GM19328 (cell line): ENCODE results near the gene KCNK6.
"Not testable (repeated sequence)": the region's sequence is repeated elsewhere in the genome, so short reads cannot be mapped to it uniquely, and the experiment has no call there.

Experiments used
- ATAC-seq: cut with Tn5 transposase; IDR thresholded peaks from one replicate; pipeline ENCODE4 v1.9.1; 2021; ENCODE audit warnings: mild to moderate bottlenecking, moderate library complexity; ENCODE audit not compliant: unreplicated experiment

KCNK6 gene

DNA sequence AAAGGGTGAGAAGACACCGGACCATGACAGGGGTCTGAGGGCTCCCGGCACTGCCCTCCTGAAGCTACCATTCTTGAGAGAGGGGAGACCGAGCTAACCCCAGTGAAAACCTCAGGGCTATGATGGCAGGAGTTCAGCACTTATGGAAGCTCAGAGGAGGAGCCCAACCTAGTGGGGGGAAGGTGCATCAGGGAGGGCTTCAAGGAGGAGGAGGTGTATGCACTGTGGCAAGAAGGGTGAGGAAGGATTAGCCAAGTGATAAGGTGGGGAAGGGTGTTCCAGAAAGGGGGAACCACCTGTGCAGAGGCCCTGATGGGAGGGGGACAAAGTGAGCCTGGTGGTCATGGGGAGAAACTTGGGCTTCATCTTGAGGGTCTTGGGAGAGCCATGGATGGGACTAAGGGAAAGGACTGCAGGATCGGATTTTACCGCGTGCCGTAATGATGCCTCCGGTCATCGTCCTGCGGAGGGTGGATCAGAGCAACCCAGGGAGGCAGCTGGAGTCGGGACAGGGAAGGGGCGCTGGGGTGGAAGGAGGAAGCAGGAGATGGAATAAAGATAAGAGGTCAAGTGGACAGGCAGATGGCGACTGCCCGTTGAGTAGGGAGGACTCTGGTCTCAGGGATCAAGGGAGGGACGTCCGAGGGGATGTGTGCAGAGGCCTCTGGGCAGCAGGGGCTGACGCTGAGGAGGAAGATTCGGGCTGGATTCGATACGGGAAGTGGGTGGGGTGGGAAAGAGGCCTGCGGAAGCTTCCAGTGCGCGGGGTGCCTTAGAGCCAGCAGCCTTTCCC is 41.4 kb downstream of the KCNK6 start:
- ATAC-seq, result no peak

DNA sequence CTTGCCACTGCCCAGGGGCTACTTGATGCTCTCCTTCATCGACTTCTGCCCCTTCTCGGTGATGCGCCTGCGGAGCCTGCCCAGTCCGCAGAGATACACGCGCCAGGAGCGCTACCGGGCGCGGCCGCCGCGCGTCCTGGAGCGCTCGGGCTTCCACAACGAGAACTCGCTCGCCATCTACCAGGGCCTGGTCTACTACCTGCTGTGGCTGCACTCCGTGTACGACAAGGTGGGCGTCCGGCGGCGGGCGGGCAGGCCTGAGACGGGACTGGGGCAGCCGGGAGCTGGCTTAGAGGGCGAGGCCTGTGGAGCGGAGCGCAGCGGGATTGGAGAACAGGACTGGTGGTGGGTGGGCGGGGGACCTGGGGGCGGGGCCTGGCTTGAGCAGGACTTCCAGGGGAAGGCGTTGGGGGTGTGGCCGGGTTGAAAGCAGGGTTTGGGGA is 42.0 kb downstream of the KCNK6 start:
- ATAC-seq, result no peak

DNA sequence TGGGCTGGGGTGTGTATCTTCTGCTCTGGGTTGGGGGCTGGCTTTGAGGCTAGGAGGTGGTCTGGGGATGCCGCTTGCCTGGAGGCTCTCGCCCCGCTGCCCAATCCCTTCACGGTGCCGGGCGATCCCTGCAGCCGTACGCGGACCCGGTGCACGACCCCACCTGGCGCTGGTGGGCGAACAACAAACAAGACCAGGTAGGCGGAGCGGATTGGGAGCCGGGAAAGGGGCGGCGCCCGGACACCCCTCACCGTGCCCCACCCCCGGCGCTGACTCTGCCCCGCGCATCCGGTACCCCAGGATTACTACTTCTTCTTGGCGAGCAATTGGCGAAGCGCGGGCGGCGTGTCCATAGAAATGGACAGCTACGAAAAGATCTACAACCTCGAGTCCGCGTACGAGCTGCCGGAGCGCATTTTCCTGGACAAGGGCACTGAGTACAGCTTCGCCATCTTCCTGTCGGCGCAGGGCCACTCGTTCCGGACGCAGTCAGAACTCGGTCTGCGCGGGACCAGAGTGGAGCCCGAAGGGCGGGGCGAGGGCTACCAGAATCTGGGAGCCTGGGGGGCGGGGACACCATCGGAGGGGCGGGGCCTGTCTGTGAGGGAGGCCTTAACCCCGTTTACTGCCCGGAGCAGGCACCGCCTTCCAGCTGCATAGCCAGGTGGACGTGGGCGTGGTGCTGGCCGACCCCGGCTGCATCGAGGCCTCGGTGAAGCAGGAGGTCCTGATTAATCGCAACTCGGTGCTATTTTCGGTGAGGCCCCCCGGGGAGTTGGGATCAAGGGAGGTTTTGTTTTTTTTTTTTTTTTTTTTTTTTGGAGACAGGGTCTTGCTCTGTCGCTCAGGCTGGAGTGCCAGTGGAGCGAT is 42.7 kb downstream of the KCNK6 start:
- no peak for ATAC-seq

DNA sequence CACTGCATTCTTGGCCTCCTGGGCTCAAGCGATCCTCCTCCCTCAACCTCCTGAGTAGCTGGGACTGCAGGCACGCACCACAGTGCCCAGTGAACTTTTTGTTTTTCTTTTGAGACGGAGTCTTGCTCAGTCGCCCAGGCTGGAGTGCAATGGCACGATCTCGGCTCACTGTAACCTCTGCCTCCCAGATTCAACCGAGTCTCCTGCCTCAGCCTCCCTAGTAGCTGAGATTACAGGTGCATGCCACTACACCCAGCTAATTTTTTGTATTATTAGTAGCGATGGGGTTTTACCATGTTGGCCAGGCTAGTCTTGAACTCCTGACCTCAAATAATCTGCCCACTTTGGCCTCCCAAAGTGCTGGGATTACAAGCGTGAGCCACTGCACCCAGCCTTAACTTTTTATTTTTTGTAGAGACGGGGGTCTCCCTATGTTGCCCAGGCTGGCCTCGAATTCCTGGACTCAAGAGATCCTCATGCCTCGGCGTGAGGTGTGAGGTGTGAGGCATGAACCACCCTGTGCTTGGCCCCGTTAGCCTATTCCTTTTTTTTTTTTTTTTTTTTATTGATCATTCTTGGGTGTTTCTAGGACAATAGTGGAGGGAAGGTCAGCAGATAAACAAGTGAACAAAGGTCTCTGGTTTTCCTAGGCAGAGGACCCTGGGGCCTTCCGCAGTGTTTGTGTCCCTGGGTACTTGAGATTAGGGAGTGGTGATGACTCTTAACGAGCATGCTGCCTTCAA is 43.5 kb downstream of the KCNK6 start:
- not testable (repeated sequence) for ATAC-seq

DNA sequence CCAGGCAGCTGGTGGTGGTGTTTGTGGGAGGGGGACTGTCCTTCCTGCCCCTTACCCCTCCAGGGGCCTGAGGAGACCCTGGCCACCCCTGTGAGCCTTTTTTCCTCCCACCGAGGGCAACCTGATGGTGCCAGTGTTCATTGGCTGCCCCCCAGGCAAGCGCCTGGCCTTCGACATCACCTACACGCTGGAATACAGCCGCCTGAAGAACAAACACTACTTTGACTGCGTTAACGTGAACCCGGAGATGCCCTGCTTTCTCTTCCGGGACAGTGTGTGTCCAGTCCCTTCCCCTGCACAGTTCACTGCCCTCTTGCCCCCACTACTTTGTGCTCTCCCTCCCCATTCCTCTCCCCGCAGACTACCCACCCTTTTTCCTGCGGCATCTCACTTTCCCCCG is 47.4 kb downstream of the KCNK6 start:
- ATAC-seq, result no peak

DNA sequence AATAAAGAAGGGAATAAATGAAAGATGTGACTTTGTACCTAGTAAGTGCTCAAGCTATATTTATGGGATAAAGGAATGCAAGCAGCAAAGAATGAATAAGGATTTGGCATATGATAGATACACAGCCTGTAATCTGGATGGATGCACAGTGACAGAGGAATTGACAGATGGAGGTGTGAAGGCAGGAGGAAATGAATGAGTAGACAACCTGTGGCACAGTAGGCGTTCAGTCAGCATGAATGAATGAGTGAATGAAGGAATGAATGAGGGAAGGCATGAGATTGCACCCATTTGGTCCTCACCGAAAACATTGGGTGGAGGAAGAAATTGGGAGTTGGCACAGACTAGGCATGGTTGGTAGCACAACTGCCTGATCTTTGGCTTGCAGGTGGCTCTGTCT is 49.9 kb downstream of the KCNK6 start:
- no peak for ATAC-seq

DNA sequence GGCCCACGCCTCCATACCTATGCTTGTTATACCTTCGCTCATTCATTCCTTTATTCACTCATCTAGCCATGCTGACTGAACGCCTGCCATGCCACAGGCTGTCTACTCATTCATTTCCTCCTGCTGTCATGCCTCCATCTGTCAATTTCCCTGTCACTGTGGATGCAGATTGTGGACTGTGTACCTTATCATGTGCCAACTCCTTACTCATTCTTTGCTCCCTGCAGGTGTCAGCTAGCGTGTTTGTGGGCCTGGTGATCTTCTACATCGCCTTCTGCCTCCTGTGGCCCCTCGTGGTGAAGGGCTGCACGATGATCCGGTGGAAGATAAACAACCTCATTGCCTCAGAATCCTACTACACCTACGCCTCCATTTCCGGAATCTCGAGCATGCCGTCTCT is 50.7 kb downstream of the KCNK6 start:
- no peak for ATAC-seq

DNA sequence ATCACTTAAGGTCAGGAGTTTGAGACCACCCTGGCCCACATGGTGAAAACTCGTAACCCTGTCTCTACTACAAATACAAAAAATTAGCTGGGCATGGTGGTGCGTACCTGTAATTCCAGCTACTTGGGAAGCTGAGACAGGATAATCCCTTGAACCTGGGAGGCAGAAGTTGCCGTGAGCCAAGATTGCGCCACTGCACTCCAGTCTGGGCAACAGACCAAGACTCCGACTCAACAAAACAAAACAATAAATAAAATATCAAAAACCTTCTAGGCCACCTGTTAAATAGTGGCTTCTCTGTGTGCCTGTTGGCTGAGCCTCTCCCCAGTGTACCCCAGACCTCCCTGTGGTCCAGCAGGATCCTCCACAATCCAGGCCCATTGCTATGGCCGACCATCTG is 51.4 kb downstream of the KCNK6 start:
- no peak for ATAC-seq

DNA sequence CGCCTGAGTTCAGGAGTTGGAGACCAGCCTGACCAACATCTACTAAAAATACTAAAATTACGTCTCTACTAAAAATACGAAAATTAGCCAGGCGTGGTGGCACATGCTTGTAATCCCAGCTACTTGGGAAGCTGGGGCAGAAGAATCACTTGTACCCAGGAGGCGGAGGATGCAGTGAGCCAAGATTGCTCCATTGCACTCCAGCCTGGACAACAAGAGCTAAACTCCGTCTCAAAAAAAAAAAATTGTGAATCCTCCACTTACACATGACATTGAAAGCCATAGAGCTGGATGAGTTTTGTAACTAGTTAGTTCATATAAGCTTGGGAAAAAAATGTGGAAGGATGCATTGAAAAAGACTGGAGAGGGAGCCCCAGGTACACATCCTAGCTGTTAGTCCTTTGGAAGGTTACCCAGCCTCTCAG is 54.3 kb downstream of the KCNK6 start:
- ATAC-seq, result no peak

DNA sequence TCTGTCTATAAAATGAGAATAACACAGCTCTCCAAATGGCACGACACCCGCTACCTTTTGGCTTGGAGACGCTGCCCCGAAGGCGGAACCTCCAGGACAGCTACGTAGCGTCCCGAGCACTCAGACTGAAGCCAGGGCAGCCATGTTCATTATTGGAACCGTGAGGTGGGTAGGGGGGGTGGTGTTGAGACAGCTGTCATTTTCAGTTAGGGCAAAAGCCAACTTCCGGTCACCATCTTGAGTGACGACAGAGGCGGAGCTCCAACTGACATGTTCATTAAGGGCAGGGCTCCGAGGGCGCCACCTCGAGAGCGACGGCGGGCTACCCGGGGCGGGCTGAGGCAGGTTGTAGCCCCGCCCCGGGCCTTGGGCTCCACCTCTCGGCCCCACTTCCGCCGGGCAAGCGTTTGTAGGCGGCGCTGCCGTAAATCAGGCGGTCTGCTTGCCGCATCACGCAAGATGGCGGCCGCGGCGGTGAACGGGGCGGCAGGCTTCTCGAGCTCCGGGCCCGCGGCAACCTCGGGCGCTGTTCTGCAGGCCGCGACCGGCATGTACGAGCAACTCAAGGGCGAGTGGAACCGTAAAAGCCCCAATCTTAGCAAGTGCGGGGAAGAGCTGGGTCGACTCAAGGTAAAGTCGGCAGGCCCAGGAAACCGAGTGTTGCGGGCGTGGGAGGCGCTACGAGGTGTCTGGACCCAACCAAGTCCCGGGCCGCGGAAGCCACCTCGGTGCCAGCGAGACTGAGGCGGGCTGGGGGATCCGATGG is 54.9 kb downstream of the KCNK6 start, which contains the start of gene PSMD8:
PSMD8 (plus strand) TSS at position 240 of the 766 bp plus-strand sequence; CDS start at position 271, 31 bp downstream.
- ATAC-seq, result peak; percentile 94

DNA sequence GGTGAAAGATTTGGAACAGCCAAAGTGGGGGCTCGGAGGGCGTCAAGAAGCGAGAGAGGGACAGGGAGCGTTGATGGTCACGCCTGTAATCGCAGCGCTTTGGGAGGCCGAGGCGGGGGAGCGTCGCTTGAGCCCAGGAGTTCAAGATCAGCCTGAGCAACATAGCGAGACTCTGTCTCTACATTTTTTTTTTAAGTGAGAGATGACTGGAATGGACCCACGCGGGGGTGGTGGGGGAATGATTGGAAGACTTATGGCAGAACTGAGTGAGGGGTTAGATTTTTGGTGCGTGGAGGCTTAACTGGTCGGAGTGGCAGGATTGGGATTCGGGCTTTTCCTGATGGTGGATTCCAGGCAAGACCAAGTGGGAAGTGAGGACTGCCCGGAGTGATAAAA is 55.5 kb downstream of the KCNK6 start:
- ATAC-seq, result no peak

DNA sequence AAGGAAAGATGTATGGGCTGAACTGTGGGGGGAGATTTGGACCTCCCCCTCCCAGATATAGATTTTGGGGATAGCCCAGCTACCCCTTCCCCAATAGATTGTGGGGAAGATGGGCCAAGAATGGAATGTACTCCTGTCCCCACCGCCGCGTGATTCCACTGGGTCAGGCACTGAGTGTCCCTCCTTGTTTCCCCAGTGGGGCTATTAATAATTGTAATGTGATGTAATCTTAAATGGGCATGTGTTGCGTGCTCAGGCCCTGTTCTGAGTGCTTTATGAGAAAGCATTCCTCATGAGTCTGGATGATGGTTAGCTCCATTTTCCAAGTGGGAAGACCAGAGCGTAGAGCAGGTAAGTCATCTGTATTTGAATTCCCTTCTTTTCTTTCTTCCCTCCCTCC is 56.1 kb downstream of the KCNK6 start:
- no peak for ATAC-seq

DNA sequence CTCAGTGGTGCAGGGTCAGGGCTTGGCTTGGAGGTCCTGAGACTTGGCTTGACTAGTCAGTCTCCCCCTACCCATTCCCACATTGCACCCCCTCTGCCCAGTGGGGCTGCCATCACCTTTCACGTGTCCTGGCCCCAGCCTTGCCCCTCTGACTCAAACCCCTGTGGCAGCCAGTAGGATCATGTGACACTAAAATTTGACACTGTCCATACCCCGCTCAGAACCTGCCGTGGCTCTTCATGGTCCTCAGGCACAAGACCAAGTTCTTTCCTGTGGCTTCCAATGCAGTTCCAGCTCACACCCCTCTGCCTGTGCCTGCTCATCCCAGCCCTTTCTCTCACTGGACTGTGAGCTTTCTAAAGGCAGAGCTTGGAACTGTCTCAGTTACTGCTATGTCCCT is 56.9 kb downstream of the KCNK6 start:
- no peak for ATAC-seq

DNA sequence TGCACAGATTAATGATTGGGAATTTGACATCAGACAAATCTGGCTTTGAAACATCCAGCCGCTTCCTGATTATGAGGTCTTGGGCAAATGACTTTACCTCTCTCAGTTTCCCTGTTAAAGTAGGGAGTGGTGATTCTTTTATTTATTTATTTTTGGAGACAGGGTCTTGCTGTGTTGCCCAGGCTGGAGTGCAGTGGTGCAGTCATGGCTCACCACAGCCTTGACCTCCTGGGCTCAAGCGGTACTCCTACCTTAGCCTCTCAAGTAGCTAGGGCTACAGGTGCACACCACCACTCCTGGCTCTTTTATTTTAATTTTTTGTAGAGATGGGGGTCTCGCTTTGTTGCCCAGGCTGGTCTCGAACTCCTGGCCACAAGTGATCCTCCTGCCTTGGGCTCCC is 57.4 kb downstream of the KCNK6 start:
- ATAC-seq, result no peak

DNA sequence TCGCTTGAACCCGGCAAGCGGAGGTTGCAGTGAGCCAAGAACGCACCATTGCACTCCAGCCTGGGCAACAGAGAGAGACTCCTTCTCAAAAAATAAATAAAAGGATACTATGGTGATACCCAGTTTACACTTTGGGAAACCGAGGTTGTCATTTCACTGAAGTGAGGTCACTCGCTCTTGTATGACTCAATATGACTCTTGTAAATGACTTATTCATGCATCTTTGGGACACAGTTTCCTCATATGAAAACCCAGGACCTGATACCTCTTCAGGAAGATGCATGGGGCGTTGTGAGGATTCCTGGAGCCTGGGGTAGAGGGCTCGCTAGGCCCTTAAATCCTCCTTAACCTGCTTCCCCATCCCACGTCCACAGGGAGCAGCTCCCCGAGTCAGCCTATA is 59.2 kb downstream of the KCNK6 start:
- no peak for ATAC-seq

DNA sequence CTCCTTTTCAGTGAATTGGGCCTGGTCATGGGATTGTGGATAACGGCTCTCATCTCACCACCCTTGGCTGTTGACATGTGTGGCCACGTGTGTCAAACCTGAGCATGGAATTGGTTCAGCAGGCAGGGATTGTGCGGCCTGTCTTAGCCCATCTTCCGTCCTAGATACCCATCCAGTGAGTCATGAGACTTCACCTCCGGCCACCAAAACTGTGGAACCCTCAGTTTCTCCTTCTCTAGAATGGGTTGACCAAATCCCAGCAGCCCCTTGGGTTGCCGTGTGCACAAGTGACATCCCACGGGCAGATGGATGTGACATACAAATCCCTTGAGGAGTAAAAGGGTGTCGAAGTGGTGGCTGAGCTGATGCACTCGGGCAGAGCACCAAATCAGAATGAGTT is 61.5 kb downstream of the KCNK6 start:
- no peak for ATAC-seq
